Germinal center (tissue), 1 donor: ENCODE data around the gene DROSHA.

Experiments used
- DNase-seq: peaks from one replicate; pipeline ENCODE4 v3.0.0; 2012; ENCODE audit warnings: mixed read lengths, low spot score

DROSHA gene

DNA sequence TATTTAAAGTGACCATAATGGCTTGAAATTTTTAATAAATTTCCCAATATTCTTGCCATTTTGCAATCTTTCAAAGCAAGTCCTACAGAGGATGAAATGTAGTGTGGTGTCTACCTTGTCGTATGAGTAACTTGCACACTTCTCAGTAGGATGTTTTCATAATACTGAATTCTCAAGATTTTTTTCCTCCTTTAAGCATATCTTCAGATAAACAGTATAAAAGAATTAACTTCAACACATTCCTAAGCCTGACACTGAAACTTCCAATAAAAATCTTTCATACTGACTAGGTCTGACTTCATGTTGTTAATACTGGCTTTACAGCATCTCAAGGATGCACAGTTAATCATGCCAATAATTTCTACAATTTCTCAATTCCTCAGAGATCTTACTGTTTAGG, 62.0 kb downstream of the DROSHA start:
- DNase-seq: no peak

DNA sequence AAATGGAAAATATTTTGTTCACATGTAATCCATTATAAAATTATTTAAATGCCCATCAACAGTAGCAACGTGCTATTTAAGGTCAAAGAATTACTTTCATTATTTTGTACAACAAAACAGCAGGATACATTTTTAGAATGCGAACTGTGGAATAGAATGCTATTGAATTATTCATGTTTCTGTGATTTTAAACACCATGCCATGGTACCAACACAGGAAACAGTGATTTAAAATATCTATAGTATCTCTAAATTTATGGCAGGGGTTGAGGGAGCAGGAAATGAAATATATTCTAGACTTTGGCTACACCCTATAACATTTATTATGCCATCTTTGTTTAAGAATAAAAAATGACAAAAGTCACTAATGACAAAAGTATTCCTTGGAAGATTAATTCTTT, 62.4 kb downstream of the DROSHA start:
- no peak for DNase-seq

DNA sequence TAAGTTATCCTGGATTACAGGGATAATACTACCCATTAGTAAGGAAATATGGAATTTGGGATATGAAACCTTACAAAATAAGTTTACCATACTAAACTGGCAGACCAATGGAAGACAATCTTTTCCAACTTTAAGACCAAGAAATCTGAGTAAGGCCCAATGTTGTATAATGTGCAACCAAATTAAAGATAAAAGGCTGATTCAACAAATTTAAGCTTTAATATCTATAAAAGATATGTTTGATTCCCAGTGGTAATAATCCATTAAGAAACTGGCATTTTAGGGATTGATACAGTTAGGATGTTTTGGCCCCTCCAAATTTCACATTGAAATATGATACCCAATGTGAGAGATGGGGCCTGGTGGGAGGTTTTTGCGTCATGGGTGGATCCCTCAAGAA, 66.6 kb downstream of the DROSHA start:
- DNase-seq: no peak

DNA sequence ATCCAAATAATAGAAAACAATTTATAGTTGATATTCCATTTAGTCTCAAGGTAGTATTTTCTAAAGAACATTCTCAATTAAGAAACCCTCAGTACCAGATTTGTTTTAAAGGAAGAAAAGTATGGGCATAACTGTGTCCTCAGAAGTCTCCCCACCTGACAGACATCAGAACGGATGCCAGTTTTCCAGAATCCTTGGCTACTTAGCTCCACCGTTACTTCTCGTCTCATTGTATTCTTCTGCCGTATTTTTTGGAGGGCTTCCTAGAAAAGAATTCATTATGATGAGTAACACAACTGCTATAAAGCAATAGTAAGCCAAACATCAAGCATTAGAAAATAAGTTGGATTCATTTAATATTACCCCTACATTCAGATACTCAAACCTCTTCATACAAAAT, 67.8 kb downstream of the DROSHA start:
- no peak for DNase-seq

DNA sequence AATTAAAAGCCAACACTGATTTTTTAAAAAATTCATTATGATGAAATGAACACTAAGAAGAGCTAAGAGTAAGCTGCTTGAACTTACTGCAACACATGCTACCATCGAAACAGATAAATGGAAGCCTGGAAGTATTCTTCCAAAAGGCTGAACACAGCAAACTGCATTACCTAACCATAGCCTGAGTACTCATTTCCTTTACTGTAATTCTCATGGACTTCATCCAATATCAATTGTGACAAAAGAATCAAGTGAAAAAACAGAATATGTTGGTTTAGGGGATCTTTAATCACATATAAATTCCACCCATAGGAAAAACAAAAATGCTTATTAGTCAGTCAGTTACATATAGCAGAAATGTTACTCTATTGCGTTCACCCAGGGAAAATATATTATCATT, 68.5 kb downstream of the DROSHA start:
- DNase-seq: no peak

DNA sequence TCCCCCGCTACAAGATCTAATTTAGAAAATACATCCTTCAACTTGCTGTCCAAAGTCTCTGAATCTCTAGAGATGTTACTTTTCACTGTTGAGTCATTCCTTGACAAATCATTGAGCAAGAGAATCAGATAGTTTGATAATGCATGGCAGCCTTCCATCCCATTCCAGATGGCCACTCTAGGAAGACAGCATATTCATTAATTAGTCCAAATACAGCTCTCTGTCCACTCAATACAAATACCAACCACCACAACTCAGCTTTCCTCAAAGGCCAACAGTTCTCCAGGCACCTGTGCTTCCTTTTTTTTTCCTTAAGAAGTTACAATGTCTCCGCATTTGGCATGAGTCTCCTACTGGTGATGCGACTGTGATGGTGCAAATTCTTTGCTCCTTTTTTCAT, 72.3 kb downstream of the DROSHA start:
- no peak for DNase-seq

DNA sequence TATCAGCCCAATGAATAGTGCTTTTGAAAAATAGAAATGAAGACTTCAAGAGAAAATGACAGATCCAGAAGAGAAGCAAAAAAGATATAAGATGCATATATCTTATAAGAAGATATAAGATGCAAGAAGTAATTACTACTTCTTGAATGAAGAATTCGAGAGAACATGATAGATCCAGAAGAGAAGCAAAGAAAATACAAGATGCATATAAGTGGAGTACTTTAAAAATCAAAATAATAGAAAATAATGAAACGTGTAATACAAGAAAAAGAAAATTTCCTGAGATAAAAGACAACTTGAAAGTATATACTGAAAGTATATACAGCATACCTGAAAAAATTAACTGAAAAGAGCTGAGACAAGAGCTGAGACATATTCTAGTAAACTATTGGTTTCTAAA, 76.7 kb downstream of the DROSHA start:
- no peak for DNase-seq

DNA sequence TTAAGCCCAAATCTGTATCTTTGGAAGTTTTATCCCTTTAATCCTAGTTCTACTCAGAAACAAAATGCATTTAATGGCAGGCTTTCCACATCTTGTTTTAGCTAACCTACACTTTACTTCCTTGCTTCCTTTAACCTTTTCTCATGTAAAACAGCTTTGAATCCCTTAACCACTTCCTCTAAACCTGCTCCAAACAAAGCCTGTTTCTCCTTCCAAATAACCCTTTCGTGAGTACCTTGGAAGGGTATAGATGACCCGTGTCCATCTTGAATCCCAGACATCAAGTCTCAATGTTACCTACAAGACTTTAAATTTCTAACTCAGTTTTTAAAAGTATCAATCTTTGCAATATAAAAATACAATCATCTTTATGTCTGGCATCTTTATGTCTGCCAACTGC, 78.4 kb downstream of the DROSHA start:
- DNase-seq: no peak

DNA sequence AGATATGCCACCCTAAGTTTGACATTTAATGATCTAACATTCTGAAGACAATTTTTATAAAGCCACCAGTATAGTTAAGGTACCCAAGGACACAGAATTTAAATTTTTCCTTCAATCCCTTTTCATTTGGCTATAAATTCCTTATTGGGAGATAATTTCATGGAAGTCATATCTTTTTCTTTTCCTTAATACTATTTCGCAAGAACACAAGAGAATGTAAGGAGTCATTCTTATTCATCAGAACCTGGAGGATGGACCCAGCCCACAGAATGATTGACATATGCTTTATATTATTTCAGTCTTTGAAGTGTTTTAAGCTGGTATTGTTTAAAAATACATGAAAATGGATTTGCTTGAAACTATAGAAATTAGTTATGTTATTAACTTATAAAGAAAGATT, 79.6 kb downstream of the DROSHA start:
- no peak for DNase-seq

DNA sequence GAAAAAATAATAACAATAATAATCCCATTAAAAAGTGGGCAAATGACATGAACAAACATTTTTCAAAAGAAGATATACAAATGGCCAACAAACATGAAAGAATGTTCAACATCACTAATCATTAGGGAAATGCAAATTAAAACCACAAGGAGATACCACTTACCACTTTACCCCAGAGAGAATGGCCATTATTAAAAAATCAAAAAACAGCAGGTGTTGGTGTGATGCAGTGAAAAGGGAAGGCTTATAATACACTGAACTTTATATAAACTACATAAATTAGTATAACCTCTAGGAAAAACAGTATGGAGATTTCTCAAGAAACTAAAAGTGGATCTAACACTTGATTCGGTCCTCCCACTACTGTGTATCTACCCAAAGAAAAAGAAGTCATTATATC, 81.9 kb downstream of the DROSHA start:
- DNase-seq: no peak

DNA sequence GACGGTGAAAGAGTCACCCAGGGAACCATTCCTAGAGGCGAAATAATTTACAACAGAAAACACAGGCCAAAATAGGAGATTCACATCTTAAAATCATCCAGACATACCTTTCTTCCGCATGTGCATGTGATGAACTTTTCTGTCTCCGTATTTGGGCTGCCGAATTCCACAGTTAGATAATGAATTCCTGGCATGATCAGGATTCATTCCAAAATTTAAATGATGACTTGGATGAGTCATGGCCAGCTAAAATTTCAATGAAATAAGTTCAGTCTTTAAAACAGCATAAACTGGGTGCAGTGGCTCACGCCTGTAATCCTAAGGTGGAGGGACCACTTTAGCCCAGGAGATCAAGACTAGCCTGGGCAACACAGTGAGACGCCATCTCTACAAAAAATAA, 82.7 kb downstream of the DROSHA start:
- no peak for DNase-seq

DNA sequence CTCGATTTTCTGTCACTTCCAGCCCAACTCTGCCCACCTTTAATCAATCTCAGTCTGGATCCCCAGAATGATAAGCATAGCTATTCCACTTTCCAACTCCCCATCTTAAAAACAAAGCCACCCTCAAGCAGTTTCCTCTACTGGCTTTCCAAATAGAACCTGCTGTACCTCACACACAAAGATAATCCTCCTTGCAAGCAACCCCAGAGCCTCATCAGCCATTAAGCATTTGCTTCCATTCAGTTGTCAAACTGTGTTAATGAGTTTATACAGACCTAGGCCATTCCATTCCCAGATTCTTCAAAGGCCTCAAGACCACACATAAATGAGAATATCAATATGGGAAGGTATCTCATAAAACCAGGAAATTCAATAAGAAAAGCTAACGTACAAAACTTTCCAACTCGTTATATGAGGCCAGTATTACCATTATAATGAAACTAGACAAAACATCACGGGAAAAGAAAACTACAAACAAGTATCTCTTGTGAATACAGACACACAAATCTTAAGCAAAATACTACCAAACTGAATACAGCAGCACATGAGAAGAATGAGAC, 86.8 kb downstream of the DROSHA start:
- DNase-seq: no peak

DNA sequence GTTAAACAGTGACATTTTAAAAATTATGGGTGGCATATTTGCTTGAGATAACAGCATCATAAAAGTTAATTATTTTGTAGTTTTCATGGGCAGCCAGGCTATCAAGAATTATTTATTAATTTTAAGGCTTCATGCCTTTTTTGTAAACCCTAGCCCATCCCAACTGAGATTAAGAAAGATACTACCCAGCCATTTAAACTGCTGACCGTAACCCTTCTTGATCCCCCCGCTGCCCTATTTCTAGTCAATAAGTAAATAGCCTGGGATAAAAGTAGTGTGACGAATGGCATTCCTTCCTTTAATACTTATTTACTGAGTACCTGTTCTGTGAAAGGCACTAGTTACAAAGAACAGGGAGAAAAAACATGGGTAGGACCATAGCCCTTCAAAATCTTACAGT, 88.3 kb downstream of the DROSHA start:
- no peak for DNase-seq

DNA sequence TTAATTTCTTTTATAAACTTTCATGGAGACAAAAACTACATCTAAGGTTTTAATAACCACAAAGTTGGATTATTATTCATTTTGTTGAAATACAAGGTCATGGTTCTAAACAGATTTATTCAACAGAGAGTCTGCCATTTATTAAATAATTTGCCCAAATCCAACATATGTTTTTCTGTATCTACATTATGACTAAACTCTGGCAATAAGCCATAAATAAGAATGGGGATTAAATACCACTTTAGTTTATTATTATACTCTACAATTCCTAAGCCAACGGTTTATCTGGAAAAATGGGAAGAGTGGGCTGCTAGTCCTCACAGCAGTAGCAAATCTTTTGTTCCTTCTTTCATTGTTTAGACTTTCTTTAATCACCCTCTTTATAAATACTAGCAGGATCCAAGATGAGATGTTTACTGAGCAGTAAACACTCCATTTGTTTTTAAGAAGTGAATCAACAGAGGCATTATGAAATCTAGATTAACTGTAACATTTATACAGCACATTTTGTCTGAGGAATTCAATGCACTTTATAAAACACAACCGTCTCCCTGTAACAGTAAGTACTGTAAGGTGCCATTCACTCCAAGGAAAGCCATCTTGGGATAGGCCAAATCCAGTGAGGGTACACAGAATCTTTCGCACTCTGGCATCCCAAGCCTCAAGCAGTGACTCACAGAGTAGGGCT, 89.7 kb downstream of the DROSHA start:
- DNase-seq: no peak

DNA sequence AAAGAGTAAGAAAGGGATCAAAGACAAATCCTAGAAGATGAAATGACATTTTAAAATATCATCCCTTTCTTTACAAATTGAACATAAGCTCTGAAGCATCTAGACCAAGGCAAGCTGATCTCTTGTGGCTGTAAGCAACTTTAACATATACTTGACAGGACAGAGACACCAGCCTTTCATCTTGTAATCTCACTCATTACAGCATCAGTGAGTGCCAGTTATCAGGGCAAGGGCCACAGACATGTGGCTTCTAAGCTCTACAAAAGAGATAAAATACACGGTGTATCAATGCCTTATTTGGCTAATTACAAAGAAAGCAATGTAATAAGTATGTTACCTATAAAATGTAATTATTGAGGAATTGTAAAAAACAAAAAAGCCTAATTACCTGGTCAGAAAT, 95.0 kb downstream of the DROSHA start:
- no peak for DNase-seq

DNA sequence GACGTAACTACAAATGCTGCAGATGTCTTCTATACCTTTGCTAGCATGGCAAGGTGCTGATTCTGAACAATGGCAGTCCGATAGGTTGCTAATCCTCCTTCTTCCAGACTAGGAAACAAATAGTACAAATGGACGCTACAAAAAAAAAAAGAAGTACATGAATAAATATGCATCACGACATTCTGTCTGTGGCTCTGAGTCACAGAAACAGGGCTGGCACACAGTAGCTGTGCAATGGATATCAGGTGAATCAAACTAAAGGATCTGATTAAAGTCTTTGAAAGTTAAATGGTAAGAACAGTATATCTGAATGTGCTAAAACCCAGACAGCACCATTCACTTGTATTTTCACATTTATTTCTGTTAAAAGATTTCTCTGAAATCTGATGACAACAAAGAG, 96.2 kb downstream of the DROSHA start:
- no peak for DNase-seq

DNA sequence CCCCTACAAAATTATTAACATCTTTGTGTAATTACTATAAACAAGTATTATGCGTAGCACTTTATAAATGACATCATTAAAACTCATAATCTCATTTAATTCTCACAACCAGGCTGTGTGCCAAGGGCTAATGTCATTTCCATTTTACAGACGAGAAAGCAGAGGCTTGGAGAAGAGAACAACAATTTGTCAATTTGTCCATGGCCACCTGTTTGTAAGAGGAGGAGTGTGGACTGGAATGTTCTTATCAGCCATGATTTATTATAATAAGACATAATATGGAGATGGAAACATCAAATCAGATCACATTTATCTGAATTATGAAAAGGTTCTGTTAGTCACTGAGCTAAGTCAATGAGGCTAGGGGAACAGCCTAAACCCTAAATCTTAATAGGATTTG, 97.0 kb downstream of the DROSHA start:
- no peak for DNase-seq

DNA sequence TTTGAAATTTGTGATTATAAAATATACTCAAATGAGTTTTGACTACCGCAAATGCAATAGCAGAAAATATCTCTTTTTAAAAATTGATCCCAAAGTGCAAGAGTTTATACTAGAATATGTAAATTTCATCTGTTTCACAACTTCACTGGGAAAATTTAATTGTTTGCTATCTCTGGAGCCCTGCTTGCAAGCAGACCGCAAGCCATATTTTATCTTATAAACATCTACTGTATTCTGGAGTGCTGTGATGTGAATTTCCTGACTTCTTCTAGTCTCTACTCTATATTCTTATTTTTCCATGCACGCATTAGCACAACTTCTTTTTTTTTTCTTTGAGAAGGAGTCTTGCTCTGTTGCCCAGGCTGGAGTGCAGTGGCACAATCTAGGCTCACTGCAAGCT, 98.7 kb downstream of the DROSHA start:
- no peak for DNase-seq

DNA sequence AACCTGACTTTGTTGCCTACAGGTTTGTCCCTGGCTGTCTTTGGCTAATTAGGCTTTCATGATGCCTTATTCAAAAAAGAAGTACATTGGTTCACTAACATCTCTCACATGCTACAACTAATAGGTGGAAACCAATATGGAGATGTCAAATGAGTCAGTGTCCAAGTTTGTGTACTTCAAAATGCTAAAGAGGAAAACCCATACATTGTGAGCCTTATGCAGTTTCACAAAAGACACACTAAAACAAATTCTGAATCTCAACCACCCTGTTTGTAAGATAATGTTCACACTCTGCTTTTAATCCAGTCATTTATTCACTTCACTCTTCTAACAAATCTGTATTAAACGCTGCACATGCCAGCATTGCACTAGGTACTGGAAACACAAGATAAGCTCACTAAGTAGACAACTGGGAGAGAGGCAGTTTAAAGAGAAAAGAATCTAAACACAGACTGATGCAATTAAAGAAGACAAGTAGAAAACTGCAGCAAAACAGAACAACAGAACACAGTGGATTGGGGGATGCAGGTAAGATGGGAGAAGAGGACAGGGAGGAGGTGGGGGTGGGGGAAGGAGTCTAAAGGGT, 104.1 kb downstream of the DROSHA start:
- no peak for DNase-seq

DNA sequence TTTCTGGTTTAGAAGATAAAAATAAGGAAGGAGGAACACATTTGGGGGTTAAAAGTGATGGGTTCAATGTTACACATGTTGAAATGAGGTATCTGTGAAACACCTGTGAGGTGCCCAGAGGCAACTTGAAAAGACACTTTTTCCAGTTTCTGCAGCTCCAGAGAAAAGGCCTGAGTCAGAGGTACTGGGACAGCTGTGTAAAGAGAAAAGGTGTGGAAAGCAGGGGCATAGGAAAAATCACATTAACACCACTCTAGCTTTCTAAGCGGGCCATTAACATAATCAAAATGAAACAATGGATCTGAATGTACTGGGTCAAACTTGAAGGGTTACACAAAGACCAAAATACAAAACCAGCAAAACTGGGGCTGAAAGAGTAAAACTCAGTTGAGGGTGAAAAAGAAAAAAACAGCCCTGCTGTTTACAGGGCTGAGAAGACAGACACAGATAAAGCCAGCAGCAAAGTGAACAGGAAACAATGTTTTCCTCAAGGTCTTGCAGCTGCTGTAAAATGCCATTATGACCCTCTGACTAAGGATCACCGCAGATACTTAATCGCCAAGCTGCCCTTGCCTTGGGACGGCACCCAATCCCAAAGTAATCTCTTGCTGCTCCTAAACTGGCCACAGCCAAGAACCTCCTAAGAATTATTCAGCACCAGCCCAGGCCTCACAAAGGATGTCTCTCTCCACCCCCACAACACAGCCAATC, 104.7 kb downstream of the DROSHA start:
- no peak for DNase-seq

DNA sequence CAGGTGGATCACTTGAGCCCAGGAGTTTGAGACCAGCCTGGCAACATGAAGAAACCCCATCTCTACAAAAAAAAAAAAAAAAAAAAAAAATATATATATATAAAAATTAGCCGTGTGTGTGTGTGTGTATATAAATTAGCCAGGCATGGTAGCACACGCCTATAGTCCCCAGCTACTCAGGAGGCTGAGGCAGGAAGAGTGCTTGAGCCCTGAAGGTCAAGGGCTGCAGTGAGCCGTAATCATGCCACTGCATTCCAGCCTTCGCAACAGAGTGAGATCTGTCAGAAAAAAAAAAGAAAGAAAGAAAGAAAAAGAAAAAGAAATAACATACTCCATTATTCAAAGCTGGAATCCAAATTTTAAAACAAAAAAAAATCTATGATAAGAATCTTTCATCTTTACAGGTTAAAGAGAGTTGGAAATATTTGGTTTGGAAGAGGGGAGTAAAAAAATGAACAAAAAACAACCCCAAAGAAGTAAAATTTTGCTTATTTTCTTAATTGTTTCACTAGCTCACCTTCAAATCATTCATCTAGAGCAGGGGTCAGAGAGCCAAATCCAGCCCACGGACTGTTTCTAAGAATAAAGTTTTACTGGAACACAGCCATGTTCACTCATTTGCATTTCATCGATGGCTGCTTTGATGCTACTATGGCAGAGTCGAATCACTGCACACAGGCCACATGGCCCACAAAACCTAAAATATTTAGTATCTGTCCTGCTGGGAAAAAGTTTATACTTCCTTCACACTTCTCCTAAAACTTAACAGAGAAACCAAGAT, 109.9 kb downstream of the DROSHA start:
- DNase-seq: no peak

DNA sequence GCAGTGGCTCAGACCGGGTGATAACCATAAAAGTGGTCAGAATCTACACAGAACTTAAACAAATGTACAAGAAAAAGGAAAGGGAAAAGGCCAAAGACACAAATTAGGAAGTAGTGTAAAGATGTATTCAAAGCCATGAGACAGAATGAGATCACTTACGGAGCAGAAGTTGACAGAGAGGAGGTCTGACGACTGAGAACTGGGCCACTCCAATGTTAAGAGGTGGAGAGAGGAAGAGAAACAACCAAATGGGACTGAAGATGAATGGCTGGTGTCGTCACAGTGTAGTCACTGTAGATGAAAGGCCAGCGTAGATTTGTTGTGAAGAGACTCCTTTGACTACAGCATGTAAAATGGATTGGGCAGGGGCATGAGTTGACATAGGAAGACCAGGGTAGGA, 114.4 kb downstream of the DROSHA start:
- no peak for DNase-seq

DNA sequence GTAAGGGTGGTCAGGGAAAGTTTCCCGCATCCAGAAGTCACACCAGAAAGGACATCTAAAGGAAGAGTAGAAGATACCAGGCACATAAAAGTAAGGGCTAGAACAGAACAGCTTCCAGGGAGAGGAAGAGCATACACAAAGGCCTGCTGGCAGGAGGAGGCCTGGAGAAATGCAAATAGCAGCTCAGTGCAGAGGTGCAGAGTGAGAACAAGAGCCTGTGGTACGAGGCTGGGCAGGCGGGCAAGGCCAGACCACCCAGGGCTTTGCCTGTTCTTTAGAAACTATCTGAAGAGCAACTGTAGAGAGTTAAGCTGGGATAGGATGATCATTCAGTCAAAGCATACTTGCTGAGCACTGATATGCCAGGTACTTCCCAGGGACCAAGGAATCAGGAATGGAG, 115.3 kb downstream of the DROSHA start:
- DNase-seq: no peak
